ENCODE data around the gene MICAL3. TPM values are rescaled to one million over a fixed set of nuclear protein-coding genes. Genes with fewer than 3 reads are reported as not detected.

MICAL3 gene
- total RNA-seq, 4 donors from 2014 or later = 45.2 to 56.3 (median 46.3) TPM

GRCh38 chr22:17860220-17860965, 164.0 kb downstream of the MICAL3 start:
- Histone ChIP-seq H3K4me1 (peaks cover 0 to 56% (median 22%) of the 10 kb centered on the region in 4 donors), H3K36me3 (peaks cover 0 to 39% (median 3%) of the 10 kb centered on the region in 3 donors), H3K27me3 (no peaks in the 10 kb centered on the region), H3K4me3 (peak overlapping the region in 1 of 4 donors; percentile 1), H3K27ac (peak overlapping the region; percentile 45 to 98 (median 79)), H3K9me3 (no peaks in the 10 kb centered on the region)
- DNase-seq (ENCODE audit: low spot score in 2 of 2) = no peak
- no peak for TF ChIP-seq POLR2A (IDR thresholded peaks at IDR 0.05)
- no peak for TF ChIP-seq EP300 (IDR thresholded peaks at IDR 0.05)
- TF ChIP-seq CTCF (IDR thresholded peaks at IDR 0.05) = no peak
- WGBS, 2 donors = 40 to 56% methylated on average over 23 of the region's 23 CpGs

GRCh38 chr22:17858033-17858432, 166.3 kb downstream of the MICAL3 start:
- H3K4me3 ChIP-seq = no peak overlapping the region
- H3K27me3 ChIP-seq = no peaks in the 10 kb centered on the region
- H3K36me3 ChIP-seq = peaks cover 0 to 16% (median 3%) of the 10 kb centered on the region in 3 donors
- H3K27ac ChIP-seq = peak overlapping the region in 3 of 4 donors; percentile 45 to 98 (median 94)
- no peak for DNase-seq (ENCODE audit: low spot score in 2 of 2)
- H3K4me1 ChIP-seq = peaks cover 0 to 69% (median 28%) of the 10 kb centered on the region in 4 donors
- TF ChIP-seq CTCF (IDR thresholded peaks at IDR 0.05) (no peak), POLR2A (IDR thresholded peaks at IDR 0.05) (no peak), EP300 (IDR thresholded peaks at IDR 0.05) (no peak)
- WGBS, 2 donors = 89 to 91% methylated on average over 11 of the region's 11 CpGs
- H3K9me3 ChIP-seq = no peaks in the 10 kb centered on the region

- DNase-seq (ENCODE audit: low spot score in 2 of 2) = no peak
- Histone ChIP-seq H3K9me3 (no peaks in the 10 kb centered on the region), H3K4me1 (peaks cover 0 to 78% (median 26%) of the 10 kb centered on the region in 4 donors), H3K27me3 (no peaks in the 10 kb centered on the region), H3K4me3 (no peak overlapping the region), H3K36me3 (peaks cover 0 to 16% (median 3%) of the 10 kb centered on the region in 3 donors), H3K27ac (peak overlapping the region in 2 of 4 donors; percentile 24 to 54)
- TF ChIP-seq CTCF (IDR thresholded peaks at IDR 0.05) (no peak), EP300 (IDR thresholded peaks at IDR 0.05) (no peak), POLR2A (IDR thresholded peaks at IDR 0.05) (no peak)
- 60 to 73% methylated on average over 13 of the region's 13 CpGs for WGBS, 2 donors
Measured at GRCh38 chr22:17855572-17856290, 168.6 kb downstream of the MICAL3 start.

GRCh38 chr22:17853073-17853472, 171.3 kb downstream of the MICAL3 start:
- TF ChIP-seq EP300 (IDR thresholded peaks at IDR 0.05) (no peak), POLR2A (IDR thresholded peaks at IDR 0.05) (no peak), CTCF (IDR thresholded peaks at IDR 0.05) (no peak)
- Histone ChIP-seq H3K27ac (peak overlapping the region in 2 of 4 donors; percentile 5 to 74), H3K4me1 (peaks cover 0 to 69% (median 14%) of the 10 kb centered on the region in 4 donors)

GRCh38 chr22:17851759-17852158, 172.6 kb downstream of the MICAL3 start:
- Histone ChIP-seq H3K36me3 (peaks cover 0 to 10% (median 0%) of the 10 kb centered on the region in 3 donors), H3K4me3 (no peak overlapping the region), H3K9me3 (no peaks in the 10 kb centered on the region), H3K27me3 (no peaks in the 10 kb centered on the region), H3K4me1 (peaks cover 0 to 71% (median 14%) of the 10 kb centered on the region in 4 donors), H3K27ac (peak overlapping the region in 3 of 4 donors; percentile 5 to 74 (median 5))
- DNase-seq (ENCODE audit: low spot score in 2 of 2) = no peak
- 50 to 70% methylated on average over 14 of the region's 14 CpGs for WGBS, 2 donors
- no peak for TF ChIP-seq POLR2A (IDR thresholded peaks at IDR 0.05)
- peak in 1 of 2 donors; percentile 64 for TF ChIP-seq EP300 (IDR thresholded peaks at IDR 0.05)
- no peak for TF ChIP-seq CTCF (IDR thresholded peaks at IDR 0.05)

More at GRCh38 chr22:17853073-17853472, 171.3 kb downstream of the MICAL3 start:
- Histone ChIP-seq H3K27me3 (no peaks in the 10 kb centered on the region), H3K9me3 (no peaks in the 10 kb centered on the region), H3K4me3 (no peak overlapping the region), H3K36me3 (peaks cover 0 to 16% (median 0%) of the 10 kb centered on the region in 3 donors)
- DNase-seq (ENCODE audit: low spot score in 2 of 2) = no peak
- 21 to 22% methylated on average over 6 of the region's 6 CpGs for WGBS, 2 donors

Measured in tibial nerve (tissue), 4 donors.